Psoas muscle (tissue), 8 donors: ENCODE measurements around the gene STARD13. TPM values are rescaled to one million over a fixed set of nuclear protein-coding genes. Genes with fewer than 3 reads are reported as not detected.

Experiments
- ATAC-seq, 4 donors: fragments of 200-7000 bp; cut with Tn5 transposase; one replicate each; pipeline ENCODE4 v1.9.1; 2020; ENCODE audit warnings: moderate library complexity in 3 of 4, mild to moderate bottlenecking in 2 of 4
- DNase-seq, 2 donors: peaks; one replicate each; pipeline ENCODE4 v3.0.0-alpha.2; 2020
- H3K27ac ChIP-seq: fragments of 200-600 bp; one replicate; pipeline ENCODE4 v1.8.0; 2022
- H3K27me3 ChIP-seq, 3 donors: fragments of 200-600 bp in 1 of 3; one replicate each; pipeline versions ENCODE4 v1.6.1 to v1.8.0; 2013 to 2022; ENCODE audit warnings: low read length in 2 of 3, mild to moderate bottlenecking in 2 of 3, moderate library complexity in 1 of 3; ENCODE audit not compliant: insufficient read depth in 3 of 3
- H3K36me3 ChIP-seq, 2 donors: fragments of 200-600 bp in 1 of 2; one replicate each; pipeline versions ENCODE4 v1.6.1 to v1.8.0; 2013 to 2022; ENCODE audit warnings: low read depth in 1 of 2, mild to moderate bottlenecking in 1 of 2, moderate library complexity in 1 of 2; ENCODE audit not compliant: insufficient read depth in 1 of 2
- H3K4me1 ChIP-seq: fragments of 200-600 bp; one replicate; pipeline ENCODE4 v1.8.0; 2022
- H3K4me3 ChIP-seq: fragments of 200-600 bp; one replicate; pipeline ENCODE4 v1.8.0; 2022; ENCODE audit warnings: mild to moderate bottlenecking
- H3K9me3 ChIP-seq: fragments of 200-600 bp; one replicate; pipeline ENCODE4 v1.8.0; 2022
- CTCF ChIP-seq: fragments of 200-600 bp; IDR thresholded peaks from one replicate; pipeline ENCODE4 v1.8.0; 2022; ENCODE audit warnings: antibody characterized with exemption
- WGBS, 3 donors: extraction: QIAGEN DNeasy Blood & Tissue Kit; methylation state at CpG; one replicate each; pipeline versions ENCODE4 v1.1.6 to v1.1.7; 2013; 5-methylcytosine and 5-hydroxymethylcytosine counted together
- intact Hi-C, 2 donors: fragments of 100-400 bp; cut with DNase I; formaldehyde crosslinking; loops; one replicate each; pipeline versions ENCODE4 v1.11.0 to v1.14.2; 2022
- long read RNA-seq, 2 donors: library from polyadenylated mRNA; unstranded; transcript quantifications; one replicate each; pipeline ENCODE4 v2.0.0, GENCODE V29; 2021
- polyA plus RNA-seq, 3 donors: library from polyadenylated mRNA; stranded (reverse); fragments of 200-250 nt; gene quantifications; one replicate each; pipeline ENCODE4 v1.2.3, GENCODE V29; 2013
- total RNA-seq, 4 donors: library from RNA; stranded (reverse); fragmentation: NEBNext Ultra II Directional in 2 of 4; extraction: Animal tissue kit (Norgen Biotek cat#: 25700) in 2 of 4; gene quantifications; one replicate each; pipeline versions ENCODE4 v1.2.1 to v1.2.4, GENCODE V29; 2021 to 2023
- donor health status: healthy with polysubstance abuse.
- donor health status: DM: no; HTN: no; CAD: no; lungs with moderate emphysema.
- donor health status: Bipolar disorder and iron deficiency.
- donor health status: healthy.
- donor health status: DM: yes; HTN: yes; CAD: no.
- donor health status: DM: no; HTN: no; CAD: no.
- donor health status: DM: no; HTN: no; CAD: no.
- donor health status: DM: yes; HTN: yes; CAD: no.

The STARD13 gene
- total RNA-seq: 1 to 10 TPM; 5.2 to 9.2 (median 7.1) TPM
- 1 to 10 TPM; 2.3 to 6.3 (median 2.6) TPM for polyA plus RNA-seq
- long read RNA-seq, donor 1, partial matches to known transcripts: 2 of 3 reads
- long read RNA-seq, donor 1, other reads (novel, unspliced or antisense): 1 of 3 reads
- long read RNA-seq, donor 2, full-length matches to known transcripts: 1 of 15 reads
- long read RNA-seq, donor 2, partial matches to known transcripts: 7 of 15 reads
- long read RNA-seq, donor 2, other reads (novel, unspliced or antisense): 7 of 15 reads

GRCh38 chr13:33285420-33286124, at the start of gene STARD13:
Gene STARD13 (minus strand): TSS chr13:33285755. CDS start chr13:33285638, 117 bp downstream.
- H3K4me1 ChIP-seq: peaks cover 31% of the 10 kb centered on the region
- peak; percentile 33 for TF ChIP-seq CTCF

GRCh38 chr13:33334831-33335230, 49.3 kb upstream of the STARD13 start:
- no peak for TF ChIP-seq CTCF
- H3K27me3 ChIP-seq: no peaks in the 10 kb centered on the region
- WGBS, 3 donors: 55 to 78% (median 56%) methylated on average over 7 of the region's 7 CpGs
- H3K27ac ChIP-seq: no peak overlapping the region
- no peaks in the 10 kb centered on the region for H3K36me3 ChIP-seq
- intact Hi-C loops: no loop called here
- ATAC-seq (peak in 2 of 4 donors; percentile 51 to 70), DNase-seq (no peak)
- H3K4me3 ChIP-seq: no peak overlapping the region
- no peaks in the 10 kb centered on the region for H3K9me3 ChIP-seq
- H3K4me1 ChIP-seq: no peaks in the 10 kb centered on the region

More at GRCh38 chr13:33285420-33286124, at the start of gene STARD13:
- H3K27me3 ChIP-seq: no peaks in the 10 kb centered on the region
- peak; percentile 91 to 93 for DNase-seq
- WGBS, 3 donors: 1% methylated on average over 20 of the region's 20 CpGs
- intact Hi-C loops: loop anchor here (5.0 to 10.0 kb wide), 4 partner anchors 53 to 257 kb away; no protein-coding TSS in a partner anchor
- peak; percentile 93 to 95 (median 95) for ATAC-seq
- H3K4me3 ChIP-seq: peak within 1 kb of the TSS; percentile 67
- H3K9me3 ChIP-seq: no peaks in the 10 kb centered on the region
- H3K36me3 ChIP-seq: no peaks in the 10 kb centered on the region
- H3K27ac ChIP-seq: peak within 1 kb of the TSS; percentile 88

GRCh38 chr13:33331962-33332361, 46.4 kb upstream of the STARD13 start:
- Histone ChIP-seq H3K4me3 (no peak overlapping the region), H3K36me3 (no peaks in the 10 kb centered on the region), H3K27ac (no peak overlapping the region), H3K4me1 (no peaks in the 10 kb centered on the region), H3K27me3 (no peaks in the 10 kb centered on the region), H3K9me3 (no peaks in the 10 kb centered on the region)
- no peak for TF ChIP-seq CTCF
- ATAC-seq (no peak), DNase-seq (no peak)
- WGBS, 3 donors: 81 to 88% (median 84%) methylated on average over 3 of the region's 3 CpGs
- intact Hi-C loops: no loop called here

- intact Hi-C loops: no loop called here
Observed at GRCh38 chr13:33330483-33330882, 44.9 kb upstream of the STARD13 start.

More at GRCh38 chr13:33330483-33330882, 44.9 kb upstream of the STARD13 start:
- Histone ChIP-seq H3K9me3 (no peaks in the 10 kb centered on the region), H3K27ac (no peak overlapping the region), H3K27me3 (no peaks in the 10 kb centered on the region), H3K4me1 (no peaks in the 10 kb centered on the region), H3K36me3 (no peaks in the 10 kb centered on the region), H3K4me3 (no peak overlapping the region)
- no peak for TF ChIP-seq CTCF
- 72 to 88% (median 84%) methylated on average over 6 of the region's 6 CpGs for WGBS, 3 donors
- DNase-seq (no peak), ATAC-seq (no peak)
